GM12872 (cell line): Measurements from ENCODE around the gene TRERF1.

Source experiments
- TF ChIP-seq, protein P1 (sequence below): IDR thresholded peaks from 3 replicates; pipeline ENCODE4 v1.5.1; 2011; ENCODE audit warnings: low read depth, mild to moderate bottlenecking, low read length, moderate library complexity; ENCODE audit not compliant: insufficient read depth

The TRERF1 gene

DNA sequence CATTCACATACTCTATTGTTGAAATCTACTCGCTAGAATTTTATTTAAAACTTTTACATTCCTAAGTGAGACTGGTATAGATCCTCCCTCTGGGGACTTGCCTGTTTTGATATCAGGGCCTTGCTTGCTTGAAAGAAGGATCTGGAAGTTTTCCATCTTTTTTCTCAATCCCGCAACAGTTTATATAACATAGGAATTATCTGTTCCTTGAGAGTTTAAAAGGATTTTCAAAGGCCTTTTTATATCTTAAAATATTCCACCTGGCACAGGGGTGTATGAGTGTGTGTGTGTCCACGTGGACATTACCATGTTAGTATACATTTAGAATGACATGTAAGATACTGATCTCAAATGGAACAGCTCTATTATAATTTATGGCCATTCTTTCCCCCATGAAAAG is 96.3 kb downstream of the TRERF1 start:
- TF ChIP-seq, protein P1, sequence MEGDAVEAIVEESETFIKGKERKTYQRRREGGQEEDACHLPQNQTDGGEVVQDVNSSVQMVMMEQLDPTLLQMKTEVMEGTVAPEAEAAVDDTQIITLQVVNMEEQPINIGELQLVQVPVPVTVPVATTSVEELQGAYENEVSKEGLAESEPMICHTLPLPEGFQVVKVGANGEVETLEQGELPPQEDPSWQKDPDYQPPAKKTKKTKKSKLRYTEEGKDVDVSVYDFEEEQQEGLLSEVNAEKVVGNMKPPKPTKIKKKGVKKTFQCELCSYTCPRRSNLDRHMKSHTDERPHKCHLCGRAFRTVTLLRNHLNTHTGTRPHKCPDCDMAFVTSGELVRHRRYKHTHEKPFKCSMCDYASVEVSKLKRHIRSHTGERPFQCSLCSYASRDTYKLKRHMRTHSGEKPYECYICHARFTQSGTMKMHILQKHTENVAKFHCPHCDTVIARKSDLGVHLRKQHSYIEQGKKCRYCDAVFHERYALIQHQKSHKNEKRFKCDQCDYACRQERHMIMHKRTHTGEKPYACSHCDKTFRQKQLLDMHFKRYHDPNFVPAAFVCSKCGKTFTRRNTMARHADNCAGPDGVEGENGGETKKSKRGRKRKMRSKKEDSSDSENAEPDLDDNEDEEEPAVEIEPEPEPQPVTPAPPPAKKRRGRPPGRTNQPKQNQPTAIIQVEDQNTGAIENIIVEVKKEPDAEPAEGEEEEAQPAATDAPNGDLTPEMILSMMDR, result no peak

DNA sequence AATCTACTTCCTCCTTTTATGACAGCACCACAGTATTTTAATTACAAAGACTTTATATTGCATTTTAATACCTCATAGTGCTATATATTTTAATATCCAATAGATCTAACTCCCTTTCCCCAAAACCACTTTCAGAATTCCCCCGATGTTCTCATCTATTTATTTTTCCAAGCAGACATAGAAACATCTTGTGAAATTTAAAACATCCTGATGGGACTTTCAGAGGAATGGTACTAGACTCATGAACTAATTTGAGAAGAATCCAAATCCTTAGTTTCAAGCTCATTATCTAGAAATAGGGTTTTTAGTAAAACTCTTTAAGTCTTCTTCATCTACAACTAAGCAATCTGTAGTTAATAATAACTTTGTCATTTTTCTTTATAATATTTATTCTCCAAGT is 97.0 kb downstream of the TRERF1 start:
- TF ChIP-seq, protein P1, result no peak

DNA sequence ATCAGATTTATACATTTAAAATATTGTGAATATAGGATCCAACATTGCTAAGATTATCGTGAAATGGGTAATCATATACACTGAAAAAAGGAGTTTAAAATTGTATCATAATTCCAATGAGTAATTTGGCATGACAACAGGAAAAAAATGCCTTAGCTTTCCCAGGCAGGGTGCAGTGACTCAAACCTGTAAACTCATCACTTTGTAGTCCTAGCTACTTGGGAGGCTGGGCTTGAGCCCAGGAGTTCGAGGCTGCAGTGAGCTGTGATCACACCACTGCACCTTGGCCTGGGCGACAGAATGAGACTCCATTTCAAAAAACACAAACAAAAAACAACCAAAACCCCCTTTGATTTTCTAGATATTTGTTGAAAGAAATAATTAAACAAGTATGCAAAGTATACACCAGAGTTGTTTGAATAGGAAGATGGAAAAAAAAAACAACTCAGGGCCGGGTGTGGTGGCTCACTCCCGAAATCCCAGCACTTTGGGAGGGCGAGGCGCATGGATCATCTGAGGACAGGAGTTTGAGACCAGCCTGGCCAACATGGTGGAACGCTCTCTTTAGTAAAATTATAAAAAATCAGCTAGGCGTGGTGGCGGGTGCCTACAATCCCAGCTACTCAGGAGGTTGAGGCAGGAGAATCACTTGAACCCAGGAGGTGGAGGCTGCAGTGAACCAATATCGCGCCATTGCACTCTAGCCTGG is 98.7 kb downstream of the TRERF1 start:
- TF ChIP-seq, protein P1, result no peak

DNA sequence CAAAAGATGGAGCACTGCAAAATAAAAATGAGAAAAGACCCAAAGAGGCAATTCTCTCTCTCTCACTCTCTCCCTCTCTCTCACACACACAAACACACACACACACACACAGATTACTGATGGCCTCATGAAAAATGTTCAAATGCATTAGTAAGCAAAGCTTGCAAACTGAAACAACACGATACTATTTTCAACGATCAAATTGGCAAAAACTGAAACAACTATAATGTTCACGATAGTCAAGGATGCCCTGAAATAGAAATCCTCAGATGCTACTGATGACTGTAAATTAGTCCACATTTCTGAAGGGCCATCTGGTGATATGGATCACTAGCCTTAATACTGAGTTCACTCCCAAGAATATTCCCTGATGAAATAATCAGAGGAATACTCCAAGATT is 100.8 kb downstream of the TRERF1 start:
- TF ChIP-seq, protein P1, result no peak

DNA sequence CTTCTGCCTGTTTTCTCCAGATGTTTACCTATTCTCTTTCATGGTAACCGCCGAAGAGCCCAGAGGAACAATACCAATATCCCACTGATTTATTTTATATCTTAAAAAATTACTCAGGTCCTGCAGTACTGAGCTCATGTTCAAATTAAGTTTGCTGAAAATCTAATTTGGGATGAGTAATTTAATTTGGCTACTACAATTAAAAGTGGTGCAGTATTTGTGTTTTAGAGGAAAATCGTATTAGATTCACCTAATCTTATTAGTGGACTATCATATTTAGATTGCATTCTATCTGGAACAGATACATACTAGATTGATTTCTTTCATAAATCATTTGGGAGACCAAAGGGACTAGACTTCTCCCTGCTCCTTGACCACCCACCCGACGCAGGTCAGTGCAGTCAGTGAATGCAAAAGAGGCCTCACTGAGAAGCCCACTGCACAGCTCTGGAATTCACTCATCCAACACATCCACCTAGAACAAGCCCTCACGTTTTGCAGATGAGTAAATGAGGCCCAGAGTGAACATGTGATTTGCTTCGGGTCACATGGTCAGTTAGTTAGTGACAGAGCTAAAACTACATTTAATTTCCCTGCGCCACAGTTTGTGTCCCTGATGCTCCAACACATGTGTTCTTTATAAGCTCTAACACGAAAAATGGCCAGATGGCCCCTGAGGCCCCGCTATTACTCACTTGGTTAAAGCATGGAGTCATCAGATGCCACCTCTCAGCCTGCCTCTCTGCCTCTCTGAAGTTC is 101.8 kb downstream of the TRERF1 start:
- TF ChIP-seq, protein P1, result no peak

DNA sequence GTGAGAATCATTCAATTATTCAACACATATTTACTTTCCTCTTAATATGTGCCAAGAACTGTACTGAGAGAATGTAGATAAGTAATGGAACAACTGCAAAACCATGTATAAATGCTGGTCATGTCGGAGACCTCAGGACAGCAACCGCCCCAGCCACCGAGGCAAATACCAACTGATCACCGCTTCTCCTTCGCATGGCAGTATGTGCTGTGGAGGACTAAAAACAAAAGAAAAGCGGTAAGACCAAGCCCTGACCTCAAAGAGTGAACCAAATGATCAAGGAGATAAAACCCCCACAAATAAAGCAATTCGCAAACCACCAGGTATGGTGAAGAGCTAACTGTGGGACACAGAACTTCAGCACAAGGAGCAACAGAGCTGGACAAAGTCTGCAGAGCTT is 104.3 kb downstream of the TRERF1 start:
- TF ChIP-seq, protein P1, result no peak

DNA sequence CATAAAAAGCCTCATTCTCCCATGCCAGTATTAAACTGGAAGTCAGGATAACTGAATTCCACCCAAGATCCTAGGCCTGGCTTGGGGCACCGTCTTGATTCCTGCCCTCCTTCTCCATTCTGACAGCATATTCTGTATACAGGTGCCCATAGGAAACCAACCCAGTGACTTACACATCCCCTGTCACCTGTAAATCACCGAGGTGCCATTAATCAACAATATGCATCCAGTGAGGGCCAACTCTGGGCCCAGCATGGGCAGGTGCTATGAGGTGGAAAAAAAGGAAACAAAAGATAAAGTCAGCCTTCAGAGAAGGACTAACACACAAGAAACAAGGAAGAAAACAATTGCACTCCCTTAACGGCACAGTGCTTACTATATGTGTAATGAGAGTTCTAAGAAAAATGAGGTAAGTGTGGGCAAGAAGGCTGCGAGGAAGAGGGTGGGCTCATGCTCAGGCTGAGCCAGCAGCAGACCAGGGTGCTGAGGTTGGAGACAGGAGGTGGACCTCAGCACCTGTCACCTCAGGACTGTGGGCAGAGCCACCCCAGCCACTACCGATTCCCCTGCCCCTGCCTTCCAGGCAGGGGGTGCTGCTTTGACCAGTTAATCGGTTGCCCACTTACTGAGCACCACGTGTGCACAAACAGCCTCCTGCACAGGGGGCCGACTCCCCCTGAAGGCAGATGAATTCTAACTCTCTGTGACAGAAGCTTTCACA is 105.9 kb downstream of the TRERF1 start:
- TF ChIP-seq, protein P1, result no peak
